Mammary epithelial cell (primary cell): ENCODE data around the gene ZNF497.

Experiments used
- EZH2 ChIP-seq: IDR thresholded peaks from 2 replicates; pipeline ENCODE4 v1.6.1; 2012; ENCODE audit warnings: low read length, inconsistent platforms, borderline replicate concordance
- TF ChIP-seq, protein P1 (sequence below), 2 donors: IDR thresholded peaks in 1 of 2; conservative IDR thresholded peaks in 1 of 2; 2 replicates each; pipeline ENCODE4 v1.5.1; 2011 to 2012; ENCODE audit warnings: inconsistent platforms in 2 of 2, low read length in 2 of 2, mild to moderate bottlenecking in 2 of 2, control low read depth in 1 of 2, low read depth in 1 of 2; ENCODE audit not compliant: insufficient read depth in 1 of 2; ENCODE audit errors: extremely low read depth in 1 of 2

DNA sequence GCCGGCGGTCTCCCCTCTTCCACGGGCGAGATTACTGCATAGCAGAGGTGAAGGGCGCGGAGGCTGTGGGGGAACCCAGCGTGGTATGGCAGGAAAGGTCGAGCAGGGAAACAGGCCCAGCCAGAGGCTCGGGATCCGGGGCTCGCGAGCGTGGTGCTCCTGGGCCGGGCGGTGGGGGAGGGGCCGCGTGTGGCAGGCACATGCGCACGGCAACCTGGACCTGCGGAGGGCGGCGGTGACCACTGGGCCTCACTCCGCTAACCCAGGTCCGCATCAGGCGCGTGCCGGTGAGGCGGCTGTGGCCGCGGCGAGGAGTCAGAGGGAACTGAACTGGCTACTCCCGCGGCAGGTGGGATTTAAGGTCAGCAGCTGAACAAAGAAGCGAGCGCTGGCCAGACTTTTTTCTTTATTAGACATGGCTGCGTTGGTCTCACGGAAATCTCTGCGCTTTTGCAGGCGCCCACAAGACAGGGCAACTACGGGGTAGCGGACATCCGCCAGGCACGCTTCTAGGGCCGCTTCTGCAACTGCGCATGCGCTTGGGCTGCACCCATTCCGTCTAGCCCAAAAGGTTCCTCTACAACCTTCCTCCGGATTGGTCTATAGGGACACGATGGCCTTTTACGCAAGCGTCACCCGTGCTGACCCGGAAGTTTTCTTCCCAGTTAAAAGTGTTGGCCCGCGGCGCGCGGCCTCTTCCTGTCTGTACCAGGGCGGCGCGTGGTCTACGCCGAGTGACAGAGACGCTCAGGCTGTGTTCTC, 24.2 kb upstream of the ZNF497 start, which contains the start of gene RPS5:
- TF ChIP-seq EZH2: no peak
- TF ChIP-seq, protein P1, sequence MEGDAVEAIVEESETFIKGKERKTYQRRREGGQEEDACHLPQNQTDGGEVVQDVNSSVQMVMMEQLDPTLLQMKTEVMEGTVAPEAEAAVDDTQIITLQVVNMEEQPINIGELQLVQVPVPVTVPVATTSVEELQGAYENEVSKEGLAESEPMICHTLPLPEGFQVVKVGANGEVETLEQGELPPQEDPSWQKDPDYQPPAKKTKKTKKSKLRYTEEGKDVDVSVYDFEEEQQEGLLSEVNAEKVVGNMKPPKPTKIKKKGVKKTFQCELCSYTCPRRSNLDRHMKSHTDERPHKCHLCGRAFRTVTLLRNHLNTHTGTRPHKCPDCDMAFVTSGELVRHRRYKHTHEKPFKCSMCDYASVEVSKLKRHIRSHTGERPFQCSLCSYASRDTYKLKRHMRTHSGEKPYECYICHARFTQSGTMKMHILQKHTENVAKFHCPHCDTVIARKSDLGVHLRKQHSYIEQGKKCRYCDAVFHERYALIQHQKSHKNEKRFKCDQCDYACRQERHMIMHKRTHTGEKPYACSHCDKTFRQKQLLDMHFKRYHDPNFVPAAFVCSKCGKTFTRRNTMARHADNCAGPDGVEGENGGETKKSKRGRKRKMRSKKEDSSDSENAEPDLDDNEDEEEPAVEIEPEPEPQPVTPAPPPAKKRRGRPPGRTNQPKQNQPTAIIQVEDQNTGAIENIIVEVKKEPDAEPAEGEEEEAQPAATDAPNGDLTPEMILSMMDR (conservative IDR thresholded peaks at IDR 0.05 in 1 of 2, IDR thresholded peaks at IDR 0.05 in 1 of 2; ENCODE audit: extremely low read depth in 1 of 2, insufficient read depth in 1 of 2, low read depth in 1 of 2, low read length in 2 of 2): no peak
